Mucosa of descending colon (tissue), 3 donors: ENCODE data around the gene EFNA2. TPM values are rescaled to one million over a fixed set of nuclear protein-coding genes. Genes with fewer than 3 reads are reported as not detected.
"Not testable (repeated sequence)": the region's sequence is repeated elsewhere in the genome, so short reads cannot be mapped to it uniquely, and the experiment has no call there.

Experiments
- ATAC-seq: fragments of 200-7000 bp; cut with Tn5 transposase; one replicate; pipeline ENCODE4 v1.9.1; 2020; ENCODE audit warnings: mild to moderate bottlenecking, moderate library complexity
- DNase-seq, 3 donors: peaks; one replicate each; pipeline ENCODE4 v3.0.0-alpha.2; 2020
- H3K36me3 ChIP-seq: fragments of 200-600 bp; one replicate; pipeline ENCODE4 v1.8.0; 2021; ENCODE audit warnings: low read depth, mild to moderate bottlenecking
- H3K4me1 ChIP-seq: fragments of 200-600 bp; one replicate; pipeline ENCODE4 v1.8.0; 2021; ENCODE audit warnings: low read depth, mild to moderate bottlenecking
- H3K4me3 ChIP-seq: fragments of 200-600 bp; one replicate; pipeline ENCODE4 v1.8.0; 2021; ENCODE audit warnings: mild to moderate bottlenecking
- H3K9me3 ChIP-seq: fragments of 200-600 bp; one replicate; pipeline ENCODE4 v1.8.0; 2021; ENCODE audit warnings: mild to moderate bottlenecking
- CTCF ChIP-seq: fragments of 200-600 bp; IDR thresholded peaks from one replicate; pipeline ENCODE4 v1.8.0; 2022; ENCODE audit warnings: antibody characterized with exemption, mild to moderate bottlenecking
- intact Hi-C, 2 donors: fragments of 100-400 bp; cut with DNase I in 1 of 2; cut with micrococcal nuclease in 1 of 2; formaldehyde crosslinking; loops; one replicate each; pipeline versions ENCODE4 v1.11.0 to v1.11.1; 2022; cut with DNase I, micrococcal nuclease
- total RNA-seq, 3 donors: library from RNA; stranded (reverse); fragmentation: NEBNext Ultra II Directional in 2 of 3; extraction: Animal tissue kit (Norgen Biotek cat#: 25700) in 2 of 3; gene quantifications; one replicate each; pipeline versions ENCODE4 v1.2.1 to v1.2.4, GENCODE V29; 2021 to 2023
- donor health status: DM: no; HTN: no; CAD: no; lungs with moderate emphysema.
- donor health status: DM: no; HTN: no; CAD: no.
- donor health status: DM: no; HTN: yes; CAD: no.

Gene EFNA2
- total RNA-seq, 3 donors from 2014 or later: 19.0 to 62.2 (median 61.7) TPM

- DNase-seq (peak; percentile 76 to 89 (median 88)), ATAC-seq (peak; percentile 32)
- Histone ChIP-seq H3K4me3 (no peak overlapping the region), H3K4me1 (peaks cover 60% of the 10 kb centered on the region), H3K9me3 (no peaks in the 10 kb centered on the region), H3K36me3 (no peaks in the 10 kb centered on the region)
- intact Hi-C loops: no loop called here
- TF ChIP-seq CTCF: no peak
Observed at GRCh38 chr19:1244693-1245451, 40.8 kb upstream of the EFNA2 start.

- peak; percentile 76 to 92 (median 83) for DNase-seq
- H3K4me3 ChIP-seq: no peak overlapping the region
- H3K4me1 ChIP-seq: peaks cover 56% of the 10 kb centered on the region
- no peaks in the 10 kb centered on the region for H3K9me3 ChIP-seq
- no peak for TF ChIP-seq CTCF
- peak; percentile 6 for ATAC-seq
- intact Hi-C loops: no loop called here
- no peaks in the 10 kb centered on the region for H3K36me3 ChIP-seq
Observed at GRCh38 chr19:1245494-1246264, 40.0 kb upstream of the EFNA2 start.

GRCh38 chr19:1246265-1247087, 39.2 kb upstream of the EFNA2 start:
- H3K4me3 ChIP-seq, intact Hi-C loops, H3K9me3 ChIP-seq, H3K36me3 ChIP-seq, ATAC-seq: not testable (repeated sequence)
- DNase-seq: peak in 2 of 3 donors; percentile 57 to 60
- H3K4me1 ChIP-seq: peaks cover 49% of the 10 kb centered on the region

GRCh38 chr19:1247748-1248138, 37.9 kb upstream of the EFNA2 start:
- Histone ChIP-seq H3K9me3 (no peaks in the 10 kb centered on the region), H3K36me3 (no peaks in the 10 kb centered on the region), H3K4me1 (peaks cover 62% of the 10 kb centered on the region), H3K4me3 (peak overlapping the region; percentile 51)
- intact Hi-C loops: no loop called here
- DNase-seq (no peak), ATAC-seq (no peak)
- TF ChIP-seq CTCF: no peak

- DNase-seq: peak; percentile 80 to 91 (median 91)
- TF ChIP-seq CTCF: no peak
- H3K36me3 ChIP-seq: no peaks in the 10 kb centered on the region
- H3K4me1 ChIP-seq: peaks cover 62% of the 10 kb centered on the region
- no peaks in the 10 kb centered on the region for H3K9me3 ChIP-seq
- ATAC-seq: peak; percentile 36
- peak within 1 kb of the TSS; percentile 51 for H3K4me3 ChIP-seq
- intact Hi-C loops: no loop called here
Observed at GRCh38 chr19:1248139-1248785, 37.4 kb upstream of the EFNA2 start, which contains the start of gene MIDN. MIDN (plus strand) TSS chr19:1248583; CDS start chr19:1250297, 1,714 bp downstream.
